GM18873 (cell line): ENCODE measurements around the gene CNTFR.

Source experiments
- ATAC-seq: cut with Tn5 transposase; IDR thresholded peaks from one replicate; pipeline ENCODE4 v1.9.1; 2021; ENCODE audit warnings: mild to moderate bottlenecking, moderate library complexity, moderate number of reproducible peaks; ENCODE audit not compliant: unreplicated experiment, low FRiP score

The CNTFR gene

GRCh38 chr9:34513567-34514214 lies 75.8 kb downstream of the CNTFR start:
- no peak for ATAC-seq

DNA sequence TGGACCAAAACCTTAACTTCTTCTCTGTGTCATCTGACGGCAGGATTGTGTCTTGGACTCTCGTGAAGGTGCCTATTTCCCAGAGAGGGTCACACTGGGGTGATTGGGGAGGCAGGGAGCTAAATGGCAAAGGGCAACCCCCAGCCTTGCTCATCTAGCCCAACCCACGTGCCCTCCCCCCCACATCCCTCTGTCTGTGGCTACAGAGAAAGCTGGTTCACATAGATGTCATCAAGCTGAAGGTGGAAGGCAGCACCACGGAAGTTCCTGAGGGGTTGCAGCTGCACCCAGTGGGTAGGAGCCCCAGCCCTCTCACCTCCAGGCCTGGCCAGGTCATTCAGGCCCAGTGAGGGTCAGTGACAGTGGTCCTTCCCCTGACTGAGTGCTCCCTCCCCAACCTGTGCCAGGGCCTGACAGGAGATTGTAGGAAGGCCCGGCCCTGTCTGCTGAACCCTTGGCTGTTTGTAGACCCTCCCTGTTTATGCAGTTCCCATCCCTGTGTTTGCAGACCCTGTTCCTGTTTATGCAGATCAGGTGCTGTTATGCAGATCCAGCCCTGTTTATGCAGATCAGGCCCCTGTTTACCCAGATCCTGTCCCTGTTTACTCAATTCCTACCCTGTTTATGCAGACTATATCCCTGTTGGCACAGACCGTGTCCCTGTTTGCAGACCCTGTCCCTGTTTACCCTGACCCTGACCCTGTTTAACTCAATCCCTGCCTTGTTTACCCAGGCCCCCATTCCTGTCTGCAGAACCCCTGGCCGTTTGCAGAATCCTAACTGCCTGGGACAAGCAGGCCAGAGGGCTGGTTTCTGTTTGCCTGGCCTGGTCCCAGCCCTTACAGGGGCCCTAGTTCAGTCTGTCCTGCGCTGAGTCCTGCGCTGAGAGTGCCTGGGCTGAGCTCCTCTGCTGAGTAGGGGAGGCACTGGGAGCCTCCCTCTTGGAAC lies 77.1 kb downstream of the CNTFR start:
- no peak for ATAC-seq

DNA sequence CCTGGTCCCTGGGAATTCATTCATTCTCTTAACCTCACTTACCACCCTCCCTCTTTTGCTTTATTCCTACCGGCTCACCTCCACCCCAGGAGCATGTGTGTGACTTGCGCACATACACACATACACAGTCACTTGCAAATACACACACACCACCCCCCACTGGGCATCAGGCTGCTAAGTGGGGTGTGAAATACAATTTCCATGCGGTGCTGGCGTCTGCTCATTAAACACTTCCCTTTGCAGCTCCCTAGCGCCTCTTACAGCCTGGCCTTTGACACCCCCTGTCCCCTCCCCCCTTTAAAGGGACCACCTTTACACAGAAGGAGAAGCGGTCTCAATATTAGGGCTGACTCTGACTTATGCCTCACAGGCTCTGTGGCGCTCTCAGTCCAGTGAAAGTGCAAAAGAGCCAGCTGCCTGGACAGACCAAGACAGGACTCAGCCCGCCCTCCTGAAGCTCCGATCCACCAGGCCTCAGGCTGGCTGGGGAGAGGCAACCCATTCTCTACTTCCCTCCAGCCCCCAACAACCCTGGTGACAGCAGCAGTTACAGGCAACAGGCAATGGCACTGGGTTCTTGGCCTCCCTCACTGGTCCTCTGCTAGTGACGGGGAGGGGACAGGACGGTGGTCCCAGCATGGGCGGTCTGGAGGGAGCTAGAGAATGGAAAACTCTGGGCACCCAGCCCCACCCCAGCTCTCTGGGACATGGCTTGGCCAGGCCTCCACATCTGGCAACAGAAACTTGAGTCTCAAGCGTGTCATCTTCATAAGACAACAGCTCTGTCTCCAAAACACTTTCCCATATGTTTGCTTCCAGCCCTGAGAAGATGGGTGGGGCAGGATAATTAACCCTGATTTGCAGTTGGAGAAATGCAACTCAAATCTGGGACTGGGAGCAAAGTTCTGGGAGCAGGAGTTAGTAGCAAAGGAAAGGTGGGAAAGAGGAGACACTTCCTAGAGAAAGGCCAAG lies 78.7 kb downstream of the CNTFR start:
- ATAC-seq, result no peak

- no peak for ATAC-seq
Observed at GRCh38 chr9:34508951-34509350, 80.6 kb downstream of the CNTFR start.

DNA sequence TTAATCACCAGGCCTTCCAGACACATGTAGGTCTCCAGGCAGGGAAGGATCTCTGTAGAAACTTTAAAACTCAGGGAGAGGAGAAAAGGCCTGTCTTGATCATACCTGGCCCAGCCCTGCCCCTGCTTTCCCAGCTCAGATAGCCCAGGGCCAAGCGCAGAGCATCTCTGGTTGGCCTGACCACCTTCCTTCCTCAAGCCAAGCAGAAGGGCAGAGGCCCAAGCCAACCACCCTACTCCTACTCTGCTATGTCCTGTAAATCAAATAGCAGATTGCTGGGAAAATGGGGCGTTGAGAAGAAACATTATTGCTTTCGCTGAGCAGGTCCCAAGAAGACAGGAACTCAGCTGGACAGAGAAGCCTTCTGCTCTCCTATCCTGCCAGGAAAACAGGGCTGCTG lies 81.1 kb downstream of the CNTFR start:
- no peak for ATAC-seq

GRCh38 chr9:34507966-34508365 lies 81.6 kb downstream of the CNTFR start:
- no peak for ATAC-seq

- no peak for ATAC-seq
Observed at GRCh38 chr9:34507556-34507955, 82.0 kb downstream of the CNTFR start.

GRCh38 chr9:34506623-34507022 lies 82.9 kb downstream of the CNTFR start:
- ATAC-seq, result no peak

DNA sequence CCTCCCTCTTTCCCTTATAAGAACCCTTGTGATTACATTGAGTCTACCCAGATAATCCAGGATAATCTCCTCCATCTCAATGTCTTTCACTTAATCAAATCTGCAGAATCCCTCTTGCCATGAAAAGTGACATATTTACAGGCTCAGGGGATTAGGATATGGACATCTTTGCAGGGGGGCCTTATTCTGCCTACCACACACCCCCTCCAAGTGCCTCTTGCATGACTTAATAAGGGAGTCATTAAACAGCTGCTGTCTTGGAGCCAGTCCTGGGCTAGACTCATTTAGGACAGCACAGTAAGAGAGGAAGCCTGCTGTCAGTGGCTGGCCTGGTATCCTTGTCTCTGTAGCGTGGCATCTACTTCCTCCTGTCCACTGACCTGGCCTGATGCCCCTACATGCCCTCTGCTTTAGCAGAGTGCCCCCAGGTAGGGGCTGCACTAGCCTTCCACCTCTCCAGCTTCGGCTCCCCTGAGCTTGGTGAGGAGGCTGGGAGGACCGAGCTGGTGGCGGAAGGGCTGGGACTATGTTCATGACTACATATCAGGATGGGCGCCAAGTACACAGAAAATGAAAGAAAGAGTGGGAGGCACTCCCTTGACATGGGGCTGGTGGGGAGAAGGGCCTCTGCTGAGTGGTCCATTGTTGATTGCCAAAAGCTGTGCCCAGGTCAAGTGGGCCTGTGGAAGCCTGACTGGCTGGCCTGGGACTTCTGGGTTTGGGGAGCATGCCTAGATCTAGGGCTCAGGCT lies 84.0 kb downstream of the CNTFR start:
- ATAC-seq, result no peak

DNA sequence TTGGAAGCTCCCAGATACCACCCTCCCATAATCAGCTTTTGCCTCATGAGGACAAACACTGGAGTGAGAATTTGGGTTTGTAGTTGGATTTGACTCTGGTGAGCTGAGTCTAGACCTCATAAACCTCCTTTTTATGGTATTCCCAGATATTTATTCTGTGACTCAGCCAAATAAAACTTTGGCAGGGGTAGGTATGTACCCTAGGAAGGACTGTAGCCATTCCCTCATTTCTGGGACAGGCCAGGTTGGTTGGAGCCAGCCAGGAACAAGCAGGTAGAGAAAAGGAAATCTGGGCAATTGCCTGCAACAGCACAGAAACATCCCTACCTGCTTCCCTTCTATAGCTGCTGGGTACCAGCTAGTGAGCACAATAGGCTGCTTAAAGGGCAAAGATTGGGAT lies 86.1 kb downstream of the CNTFR start:
- ATAC-seq, result no peak

DNA sequence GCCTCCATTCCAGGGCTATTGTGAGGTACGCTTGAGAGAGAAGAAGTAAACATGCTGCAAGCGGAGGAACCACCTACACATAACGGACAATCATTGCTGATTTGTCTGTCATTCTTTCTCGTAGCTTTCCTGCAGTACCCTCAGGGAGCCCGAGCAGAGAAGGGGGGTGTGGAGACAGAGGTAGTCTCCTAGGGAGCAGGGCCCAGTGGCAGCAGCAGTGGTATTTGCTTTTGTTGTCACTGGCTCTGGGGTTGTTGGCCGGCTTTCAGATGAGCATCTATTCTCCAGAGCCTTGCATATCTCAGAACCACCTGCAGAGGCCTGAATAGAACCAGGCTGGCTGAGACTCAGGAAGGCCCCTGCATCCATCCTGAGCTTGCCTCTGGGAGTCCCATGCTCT lies 86.6 kb downstream of the CNTFR start:
- no peak for ATAC-seq

GRCh38 chr9:34502471-34502870 lies 87.1 kb downstream of the CNTFR start:
- ATAC-seq, result no peak

- no peak for ATAC-seq
Observed at GRCh38 chr9:34501889-34502425, 87.6 kb downstream of the CNTFR start.
